GM23248 (cell line): ENCODE measurements around the gene SPATA2L.

Experiments
- EZH2 ChIP-seq: fragments of 200-600 bp; sonication (generic); IDR thresholded peaks from 2 replicates; pipeline ENCODE4 v1.6.1; 2018; ENCODE audit warnings: antibody characterized with exemption, mild to moderate bottlenecking; ENCODE audit not compliant: insufficient read depth, poor library complexity, severe bottlenecking
- EZH2phosphoT487 ChIP-seq: fragments of 200-600 bp; sonication (generic); IDR thresholded peaks from 2 replicates; pipeline ENCODE4 v1.6.1; 2018; ENCODE audit warnings: antibody characterized with exemption, moderate library complexity, mild to moderate bottlenecking, low read depth; ENCODE audit not compliant: insufficient read depth

DNA sequence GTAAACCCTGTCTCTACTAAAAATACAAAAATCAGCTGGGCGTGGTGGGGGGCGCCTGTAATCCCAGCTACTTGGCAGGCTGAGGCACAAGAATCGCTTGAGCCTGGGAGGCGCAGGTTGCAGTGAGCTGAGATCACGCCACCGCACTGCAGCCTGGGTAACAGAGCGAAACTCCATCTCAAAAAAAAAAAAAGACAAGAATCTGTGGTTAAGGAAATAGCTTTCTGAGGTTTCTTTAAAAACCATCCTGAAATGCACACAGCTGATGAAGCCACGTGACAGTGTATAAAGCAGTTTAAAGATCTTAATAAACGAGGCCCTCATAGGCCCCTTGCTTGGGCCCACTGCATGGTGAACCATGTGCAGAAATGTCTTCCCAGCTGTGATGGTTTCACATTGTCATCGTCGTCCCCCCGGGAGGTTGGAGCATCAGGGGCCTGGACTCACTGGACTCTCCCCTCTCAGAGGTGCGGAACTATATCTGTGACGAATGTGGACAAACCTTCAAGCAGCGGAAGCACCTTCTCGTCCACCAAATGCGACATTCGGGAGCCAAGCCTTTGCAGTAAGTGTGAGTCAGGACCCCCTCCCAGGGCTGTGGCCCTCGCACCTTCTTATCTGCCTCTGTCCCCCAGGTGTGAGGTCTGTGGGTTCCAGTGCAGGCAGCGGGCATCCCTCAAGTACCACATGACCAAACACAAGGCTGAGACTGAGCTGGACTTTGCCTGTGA, 36.0 kb upstream of the SPATA2L start:
- TF ChIP-seq EZH2 (no peak), EZH2phosphoT487 (no peak)
